Colonic mucosa (tissue), 4 donors: ENCODE data around the gene RAMP3. TPM values are rescaled to one million over a fixed set of nuclear protein-coding genes. Genes with fewer than 3 reads are reported as not detected.

Experiments
- DNase-seq: peaks from one replicate; pipeline ENCODE4 v3.0.0-alpha.2; 2020
- H3K27ac ChIP-seq: fragments of 200-600 bp; one replicate; pipeline ENCODE4 v1.8.0; 2021
- H3K27me3 ChIP-seq: fragments of 200-600 bp; one replicate; pipeline ENCODE4 v1.8.0; 2021
- H3K36me3 ChIP-seq: fragments of 200-600 bp; one replicate; pipeline ENCODE4 v1.8.0; 2021
- H3K4me1 ChIP-seq: fragments of 200-600 bp; one replicate; pipeline ENCODE4 v1.8.0; 2021; ENCODE audit warnings: mild to moderate bottlenecking
- H3K4me3 ChIP-seq: fragments of 200-600 bp; one replicate; pipeline ENCODE4 v1.8.0; 2021
- H3K9ac ChIP-seq, 2 donors: one replicate each; pipeline ENCODE4 v1.7.0; 2013; ENCODE audit warnings: control low read depth in 2 of 2, low read depth in 2 of 2, low read length in 2 of 2
- H3K9me3 ChIP-seq: fragments of 200-600 bp; one replicate; pipeline ENCODE4 v1.8.0; 2021
- CTCF ChIP-seq: fragments of 200-600 bp; IDR thresholded peaks from one replicate; pipeline ENCODE4 v1.8.0; 2022; ENCODE audit warnings: antibody characterized with exemption, mild to moderate bottlenecking
- intact Hi-C: fragments of 100-400 bp; cut with DNase I; formaldehyde crosslinking; loops from one replicate; pipeline ENCODE4 v1.14.1; 2022
- total RNA-seq, 2 donors: library from RNA; stranded (reverse); fragmentation: NEBNext Ultra II Directional in 1 of 2; extraction: Animal tissue kit (Norgen Biotek cat#: 25700) in 1 of 2; gene quantifications; one replicate each; pipeline ENCODE4 v1.2.1, GENCODE V29; 2021
- donor health status: healthy.
- donor health status: DM: no; HTN: no; CAD: no.
- donor health status: DM: no; HTN: no; CAD: no.

Gene RAMP3
- total RNA-seq, 2 donors from 2014 or later = 7.2 to 8.5 TPM

- no peak for DNase-seq
- Histone ChIP-seq H3K4me3 (no peak overlapping the region), H3K27ac (no peak overlapping the region), H3K9ac (no peak overlapping the region), H3K36me3 (no peaks in the 10 kb centered on the region), H3K4me1 (no peaks in the 10 kb centered on the region), H3K27me3 (peaks cover 4% of the 10 kb centered on the region), H3K9me3 (no peaks in the 10 kb centered on the region)
- TF ChIP-seq CTCF = no peak
- intact Hi-C loops = no loop called here
Observed at GRCh38 chr7:45211958-45212357, 54.4 kb downstream of the RAMP3 start.

GRCh38 chr7:45212606-45213005 lies 55.0 kb downstream of the RAMP3 start:
- intact Hi-C loops = no loop called here
- H3K4me1 ChIP-seq = no peaks in the 10 kb centered on the region
- no peak overlapping the region for H3K4me3 ChIP-seq
- no peak overlapping the region for H3K27ac ChIP-seq
- H3K36me3 ChIP-seq = no peaks in the 10 kb centered on the region
- H3K27me3 ChIP-seq = peaks cover 4% of the 10 kb centered on the region
- no peak for DNase-seq
- no peak overlapping the region for H3K9ac ChIP-seq
- no peaks in the 10 kb centered on the region for H3K9me3 ChIP-seq
- TF ChIP-seq CTCF = no peak

- no peaks in the 10 kb centered on the region for H3K27me3 ChIP-seq
- no peaks in the 10 kb centered on the region for H3K4me1 ChIP-seq
- no peak overlapping the region for H3K9ac ChIP-seq
- no peak for DNase-seq
- no peak overlapping the region for H3K4me3 ChIP-seq
- H3K9me3 ChIP-seq = no peaks in the 10 kb centered on the region
- intact Hi-C loops = no loop called here
- no peak for TF ChIP-seq CTCF
- no peak overlapping the region for H3K27ac ChIP-seq
- H3K36me3 ChIP-seq = no peaks in the 10 kb centered on the region
Observed at GRCh38 chr7:45215601-45216062, 58.0 kb downstream of the RAMP3 start.

- Histone ChIP-seq H3K27ac (no peak overlapping the region), H3K9me3 (no peaks in the 10 kb centered on the region), H3K27me3 (no peaks in the 10 kb centered on the region), H3K36me3 (no peaks in the 10 kb centered on the region), H3K4me3 (no peak overlapping the region), H3K4me1 (no peaks in the 10 kb centered on the region), H3K9ac (no peak overlapping the region)
- no peak for TF ChIP-seq CTCF
- intact Hi-C loops = no loop called here
- no peak for DNase-seq
Observed at GRCh38 chr7:45216181-45216580, 58.6 kb downstream of the RAMP3 start.

- Histone ChIP-seq H3K9ac (no peak overlapping the region), H3K27me3 (no peaks in the 10 kb centered on the region), H3K27ac (no peak overlapping the region), H3K9me3 (no peaks in the 10 kb centered on the region), H3K36me3 (no peaks in the 10 kb centered on the region), H3K4me3 (no peak overlapping the region), H3K4me1 (no peaks in the 10 kb centered on the region)
- intact Hi-C loops = no loop called here
- DNase-seq = no peak
- TF ChIP-seq CTCF = no peak
Observed at GRCh38 chr7:45216622-45217165, 59.1 kb downstream of the RAMP3 start.
